NCI-H1436 (cell line): ENCODE results near the gene AHCYL1.
"Not testable (repeated sequence)": the region's sequence is repeated elsewhere in the genome, so short reads cannot be mapped to it uniquely, and the experiment has no call there.

Source experiments
- DNase-seq: peaks from one replicate; lab custom pipeline; 2025; lab: John Stamatoyannopoulos, UW

Gene AHCYL1

DNA sequence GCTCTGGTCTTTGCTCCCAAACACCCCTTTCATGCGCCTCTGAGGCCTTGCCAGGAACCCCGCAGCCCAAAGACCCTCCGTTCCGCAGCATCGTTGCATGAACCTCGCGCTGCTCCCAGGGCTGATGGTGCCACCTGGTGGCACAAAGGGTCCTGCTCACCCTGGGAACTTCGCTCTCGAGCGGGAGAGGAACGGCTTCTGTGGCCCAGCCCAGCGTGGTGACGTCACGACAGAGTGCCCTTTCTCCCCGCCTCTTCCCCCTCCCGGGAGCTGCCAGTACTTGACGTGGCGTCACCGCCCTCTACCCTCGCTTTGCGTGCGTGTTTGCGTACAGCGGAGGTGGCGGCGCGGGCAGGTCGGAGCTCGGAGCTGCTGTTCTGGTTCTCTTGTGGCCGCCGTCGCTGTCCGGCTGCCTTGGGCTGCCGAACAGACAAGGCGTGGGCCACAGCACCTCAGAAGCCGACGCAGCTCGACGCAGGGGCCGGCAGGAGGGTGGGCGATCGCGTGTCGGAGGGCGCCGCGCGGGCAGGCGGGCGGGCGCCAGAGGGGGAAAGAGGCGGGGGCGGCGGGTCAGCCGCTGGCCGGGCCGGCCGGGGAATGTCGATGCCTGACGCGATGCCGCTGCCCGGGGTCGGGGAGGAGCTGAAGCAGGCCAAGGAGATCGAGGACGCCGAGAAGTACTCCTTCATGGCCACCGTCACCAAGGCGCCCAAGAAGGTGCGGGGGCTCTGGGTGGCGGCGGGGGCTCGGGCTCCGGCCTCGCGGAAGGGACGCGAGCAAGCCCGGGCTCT, at the start of gene AHCYL1:
Gene AHCYL1, plus strand, starts transcription at position 310 of the 791 bp plus-strand sequence. Its CDS starts 288 bp downstream, at position 598.
- peak; percentile 99 for DNase-seq

DNA sequence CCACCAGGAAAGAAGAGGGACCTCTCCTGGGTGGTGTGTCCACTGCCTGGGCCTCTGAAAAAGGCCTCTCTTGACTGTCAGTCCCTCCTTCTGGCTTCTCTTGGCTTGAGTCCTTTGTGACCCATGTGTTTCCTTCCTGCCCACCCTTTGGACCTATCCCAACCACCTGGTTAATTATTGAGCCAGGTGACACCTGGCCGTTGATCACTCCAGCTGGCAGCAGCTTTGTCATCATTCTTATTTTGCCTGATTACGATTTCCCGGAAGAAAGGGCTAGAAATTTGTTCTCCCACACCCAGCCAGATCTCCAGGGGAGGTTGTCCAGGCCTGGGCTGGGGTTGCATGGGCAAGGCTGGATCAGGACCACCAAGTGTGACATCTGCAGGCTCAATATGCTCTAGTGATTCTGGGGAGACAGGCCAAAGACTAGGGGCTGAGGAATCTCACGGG, 49.1 kb upstream of the AHCYL1 start:
- no peak for DNase-seq

DNA sequence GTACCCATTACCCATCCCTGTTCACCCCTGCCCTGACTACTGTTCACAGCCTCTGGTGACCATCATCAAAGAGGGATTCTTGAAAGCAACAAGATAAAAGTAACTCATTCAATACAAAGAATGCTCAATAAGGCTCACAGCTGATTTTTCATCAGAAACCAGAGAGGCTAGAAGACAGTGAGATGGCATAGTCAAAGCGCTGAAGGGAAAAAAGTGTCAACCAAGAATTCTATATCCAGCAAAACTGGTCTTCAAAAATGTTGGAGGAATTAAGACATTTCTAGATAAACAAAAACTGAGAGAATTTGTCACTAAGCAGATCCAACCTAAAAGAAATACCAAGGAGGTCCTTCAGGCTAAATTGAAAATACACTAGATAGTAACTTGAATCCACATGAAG, 46.8 kb upstream of the AHCYL1 start:
- no peak for DNase-seq

DNA sequence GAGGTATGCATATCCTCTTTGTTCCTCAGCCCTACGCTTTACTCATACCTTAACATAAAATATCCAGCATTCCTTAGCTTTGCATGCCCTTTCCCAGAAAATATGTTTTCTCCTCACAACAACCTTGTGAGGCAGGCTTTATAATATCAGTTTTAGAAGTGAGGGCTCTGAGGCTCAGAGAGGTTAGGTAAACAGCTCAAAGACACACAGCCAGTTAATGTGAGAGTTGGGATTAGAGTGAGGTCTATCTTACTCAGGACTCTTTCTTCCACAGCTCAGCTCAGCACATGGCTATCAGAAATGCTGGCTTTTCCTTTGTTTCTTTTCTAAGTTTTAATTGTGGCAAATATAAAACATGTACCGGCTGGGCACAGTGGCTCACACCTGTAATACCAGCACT, 46.0 kb upstream of the AHCYL1 start:
- no peak for DNase-seq

DNA sequence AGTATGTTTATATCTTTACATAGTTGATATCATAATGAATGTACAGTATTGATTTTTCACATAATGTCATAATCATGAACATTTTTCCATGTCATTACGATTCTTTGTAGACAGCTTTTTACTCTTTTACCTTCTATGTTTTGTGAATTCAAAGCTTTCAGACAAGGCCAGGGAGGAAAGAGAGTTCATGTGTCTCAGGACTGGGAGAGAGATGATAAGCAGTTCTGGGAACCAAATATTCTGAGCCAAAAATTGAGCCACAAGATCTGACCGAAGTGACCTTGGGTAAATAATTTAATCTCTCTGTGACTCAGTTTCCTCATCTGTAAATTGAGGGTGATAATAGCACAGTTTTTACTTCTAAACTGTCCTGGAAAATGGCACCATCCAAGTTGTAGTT, 42.1 kb upstream of the AHCYL1 start:
- DNase-seq: no peak

DNA sequence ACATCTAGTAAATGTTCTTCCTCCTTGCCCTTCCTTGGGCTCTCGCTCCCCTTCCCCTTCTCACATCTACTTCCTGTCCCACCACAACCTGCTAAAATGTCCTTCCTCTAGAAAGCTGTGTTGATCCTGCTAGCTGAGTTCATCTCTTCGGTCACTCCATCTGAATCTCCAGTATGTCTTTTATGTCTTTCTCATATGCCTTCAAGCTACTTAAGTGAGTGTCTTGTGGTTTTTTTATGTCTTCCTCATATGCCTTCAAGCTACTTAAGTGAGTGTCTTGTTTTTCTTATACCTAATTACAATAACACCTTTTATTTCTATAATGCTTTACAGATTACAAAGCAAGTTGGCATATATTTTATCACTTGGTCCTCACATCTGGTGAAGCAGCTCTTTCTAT, 40.0 kb upstream of the AHCYL1 start:
- no peak for DNase-seq

DNA sequence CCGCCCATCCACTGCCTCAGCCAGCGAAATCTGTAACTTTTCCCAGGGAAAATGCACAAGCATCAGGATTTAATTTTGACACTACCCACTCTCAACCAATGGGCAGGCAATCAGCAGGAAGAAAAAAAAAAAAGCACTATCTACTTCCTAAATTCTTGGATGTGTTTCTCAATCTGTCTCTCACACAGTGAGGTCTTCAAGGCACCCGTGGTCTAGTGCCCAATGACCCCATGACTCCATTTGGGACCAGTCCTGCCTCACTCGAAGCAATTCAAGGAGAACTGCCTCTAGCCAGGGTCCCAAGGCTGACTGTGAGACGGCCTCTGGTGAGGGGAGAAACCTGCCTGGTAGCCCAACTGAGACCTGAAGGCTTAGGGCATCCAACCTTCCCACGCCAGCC, 38.1 kb upstream of the AHCYL1 start:
- DNase-seq: no peak

DNA sequence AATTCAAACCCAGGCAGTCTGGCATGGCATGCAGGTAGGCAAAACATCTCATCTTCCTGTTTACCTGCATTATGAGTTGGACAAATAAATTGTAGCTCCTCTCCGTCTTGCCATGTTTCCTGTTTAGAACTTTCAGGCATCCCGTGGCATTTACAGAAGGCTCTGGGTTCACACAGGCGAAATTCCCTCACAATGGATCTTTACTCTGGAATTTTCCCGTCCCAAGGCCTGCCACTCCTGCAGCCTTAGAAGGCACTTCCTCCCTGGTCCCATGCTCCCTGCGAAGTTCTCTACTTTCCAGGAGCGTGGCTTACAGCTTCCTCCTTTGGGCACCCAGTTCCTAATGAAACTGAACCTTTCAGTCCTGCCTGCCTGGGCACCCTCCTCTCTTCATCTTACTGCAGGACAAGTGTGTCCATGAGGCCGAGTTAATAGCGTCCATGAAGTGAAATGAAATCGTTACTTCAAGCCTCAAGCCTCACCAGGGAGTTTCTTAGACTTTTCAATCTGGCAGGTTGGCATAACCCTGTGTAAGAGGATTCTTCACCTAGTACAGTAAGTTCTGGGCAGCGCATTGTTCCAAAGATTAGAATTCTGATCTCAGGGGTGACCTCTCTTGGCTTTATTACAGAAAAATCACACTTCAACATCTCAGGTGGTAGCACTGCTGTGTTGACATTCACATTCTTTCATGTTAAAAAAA, 36.8 kb upstream of the AHCYL1 start:
- no peak for DNase-seq

DNA sequence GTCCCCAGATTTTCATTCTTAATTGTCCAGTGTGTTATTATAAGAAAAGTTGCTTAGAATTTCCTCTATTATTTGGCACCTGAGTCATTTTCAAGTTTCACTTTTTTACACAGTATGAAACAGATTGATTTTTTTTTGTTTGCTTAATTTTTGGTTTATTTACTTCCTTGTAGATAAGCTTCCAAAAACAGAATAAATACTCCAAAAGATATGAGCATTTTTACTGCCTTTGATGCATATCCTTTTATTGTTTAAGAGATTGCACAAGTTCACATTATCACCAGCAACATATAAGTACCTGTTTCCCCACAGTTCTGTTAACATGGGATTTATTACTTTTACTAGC, 36.3 kb upstream of the AHCYL1 start:
- no peak for DNase-seq

DNA sequence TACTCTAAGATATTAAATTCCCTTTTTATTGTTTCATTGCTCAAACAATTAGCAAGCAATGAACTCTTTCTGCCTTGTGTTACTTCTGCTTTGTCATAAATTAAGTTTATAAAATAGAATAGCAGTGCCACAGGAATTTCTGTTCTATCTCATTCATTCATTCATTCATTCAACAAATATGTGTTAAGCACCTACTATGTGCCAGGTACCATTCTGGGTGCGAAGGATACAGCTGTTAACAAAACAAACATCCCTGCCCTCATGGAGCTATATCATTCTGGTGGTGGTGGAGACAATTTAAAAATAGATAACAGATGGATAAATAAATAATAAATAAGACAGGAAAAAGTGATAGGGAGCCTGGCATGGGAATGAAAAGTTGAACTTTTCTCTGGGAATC, 34.5 kb upstream of the AHCYL1 start:
- no peak for DNase-seq

DNA sequence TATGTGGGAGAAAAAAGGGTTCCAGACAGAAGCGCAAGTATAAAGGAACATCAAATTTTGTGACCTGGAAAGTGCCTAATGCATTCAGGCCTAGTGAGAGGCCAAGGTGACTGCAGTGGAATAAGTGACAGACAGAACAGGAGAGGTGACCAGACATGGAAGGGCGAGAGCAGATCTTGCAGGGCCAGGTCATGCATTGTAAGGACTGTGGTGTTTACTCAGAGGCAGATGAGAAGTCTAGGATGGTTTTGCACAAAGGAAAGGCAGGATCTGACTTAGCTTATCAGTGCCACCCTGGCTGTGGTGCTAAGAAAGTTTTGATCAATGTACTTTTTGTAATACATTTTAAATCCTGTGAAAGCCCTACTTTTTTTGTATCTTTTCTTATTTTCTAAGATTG, 34.1 kb upstream of the AHCYL1 start:
- DNase-seq: no peak

DNA sequence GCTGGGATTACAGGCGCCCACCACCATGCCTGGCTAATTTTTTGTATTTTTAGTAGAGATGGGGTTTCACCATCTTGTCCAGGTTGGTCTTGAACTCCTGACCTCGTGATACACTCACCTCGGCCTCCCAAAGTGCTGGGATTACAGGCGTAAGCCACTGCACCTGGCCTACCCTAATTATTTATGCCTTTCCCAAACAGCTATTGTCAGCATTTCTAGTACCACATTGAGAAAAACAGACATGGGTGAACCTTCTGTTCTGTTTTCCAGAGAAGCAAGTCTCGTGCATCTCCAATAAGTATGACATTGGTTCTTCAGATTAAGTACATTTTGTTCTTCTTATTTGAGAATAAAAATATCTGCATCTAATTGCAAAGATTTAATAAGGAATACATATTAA, 33.1 kb upstream of the AHCYL1 start:
- DNase-seq: not testable (repeated sequence)

DNA sequence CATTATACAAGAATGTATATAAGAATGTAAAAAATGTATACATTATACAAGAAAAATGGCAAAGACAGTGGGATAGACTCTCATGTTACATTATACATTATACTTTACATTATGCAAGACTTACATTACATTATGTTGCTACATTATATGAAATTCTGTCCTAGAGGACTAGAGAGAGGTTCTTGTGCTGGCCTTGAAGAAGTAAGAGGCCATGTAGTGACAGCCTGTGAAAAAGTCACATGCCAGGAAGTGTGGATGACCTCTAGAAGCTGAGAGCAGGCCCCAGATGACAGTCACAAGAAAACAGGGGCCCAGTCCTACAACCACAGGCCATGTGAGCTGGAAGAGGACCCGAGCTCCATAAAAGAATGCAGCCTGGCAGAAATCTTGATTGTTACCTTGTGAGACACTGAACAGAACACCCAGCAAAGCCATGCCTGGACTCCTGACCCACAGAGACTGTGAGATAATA, 30.5 kb upstream of the AHCYL1 start:
- no peak for DNase-seq

DNA sequence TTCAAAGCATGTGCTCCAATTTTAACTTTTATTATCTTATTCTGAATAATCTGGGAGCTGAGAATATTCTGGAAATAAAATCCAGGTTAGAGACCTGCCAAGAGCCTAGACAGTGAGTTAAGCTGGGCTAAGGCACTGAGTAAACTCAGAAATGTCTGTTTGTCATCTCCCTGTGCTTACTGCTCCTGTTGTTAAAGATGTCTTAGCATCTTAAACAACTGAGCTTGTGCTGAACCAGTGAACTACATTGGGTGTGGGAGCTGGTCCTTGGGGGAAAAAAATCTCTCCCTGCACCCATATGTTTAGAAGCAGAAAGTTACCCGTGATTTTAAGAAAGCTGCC, 25.0 kb upstream of the AHCYL1 start:
- DNase-seq: no peak

DNA sequence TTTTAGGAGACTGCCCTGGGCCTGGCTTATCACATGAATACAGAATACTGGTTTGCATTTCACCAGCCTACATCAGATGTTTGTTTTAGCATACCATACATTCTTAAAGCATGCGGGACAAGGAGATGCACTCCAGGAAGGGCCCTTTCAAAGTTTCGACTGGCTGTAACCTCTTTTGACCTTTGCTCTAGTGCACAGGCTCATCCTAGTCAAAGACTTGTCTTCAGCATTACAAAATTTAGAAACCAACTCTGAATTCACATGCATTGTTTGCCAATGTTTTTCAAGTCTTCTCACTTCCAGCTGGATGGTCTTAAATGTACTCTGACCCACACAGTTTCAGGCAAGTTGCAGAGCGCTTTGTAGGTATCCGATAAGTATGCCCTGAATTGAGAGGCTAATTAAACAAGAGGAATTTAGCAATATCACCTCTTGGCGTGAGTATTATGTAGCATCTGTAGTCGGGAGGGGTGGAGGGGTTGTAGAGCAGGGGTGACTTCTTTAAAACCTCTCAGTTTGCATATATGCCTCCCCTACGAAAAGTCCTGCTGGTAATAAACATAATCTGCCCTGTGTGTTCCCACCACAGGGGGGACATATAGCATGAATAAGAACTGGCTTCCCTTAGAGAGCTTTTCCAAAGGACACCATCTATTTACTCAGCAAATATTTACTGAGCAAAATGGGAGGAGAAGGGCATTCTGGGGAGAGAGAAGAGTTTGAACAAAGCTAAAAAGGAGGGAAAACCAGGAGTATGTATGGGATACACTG, 24.4 kb upstream of the AHCYL1 start:
- no peak for DNase-seq

DNA sequence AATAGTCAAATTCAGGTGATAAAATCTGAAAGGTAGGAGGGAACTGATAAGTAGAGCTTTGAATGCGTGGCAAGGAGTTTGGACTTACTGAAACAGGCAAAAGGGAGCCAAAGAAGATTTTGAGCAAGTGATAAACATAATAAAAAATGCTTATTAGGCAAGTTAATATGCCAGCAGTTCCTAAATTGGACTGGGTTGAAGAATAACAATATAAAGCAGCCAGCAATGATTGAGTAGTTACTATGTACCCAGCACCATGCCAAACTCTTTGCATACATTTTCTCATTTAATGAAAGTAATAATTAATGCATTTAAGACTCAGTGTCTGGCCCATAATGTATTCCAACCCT, 23.8 kb upstream of the AHCYL1 start:
- no peak for DNase-seq

DNA sequence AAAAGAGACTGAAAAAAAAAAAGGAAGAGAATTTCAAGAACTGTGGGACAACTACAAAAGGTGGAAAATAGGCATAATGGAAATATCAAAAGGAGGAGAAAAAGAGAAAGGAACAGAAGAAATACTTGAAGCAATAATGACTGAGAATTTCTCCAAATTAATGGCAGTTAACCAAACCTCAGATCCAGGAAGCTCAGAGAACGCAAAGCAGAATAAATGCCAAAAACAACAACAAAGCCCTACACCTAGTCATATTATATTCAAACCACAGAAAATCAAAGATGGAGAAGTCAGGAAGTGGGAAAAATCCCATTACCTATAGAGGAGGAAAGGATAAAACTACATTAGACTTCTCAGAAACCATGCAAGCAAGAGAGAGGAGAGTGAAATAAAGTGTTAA, 20.7 kb upstream of the AHCYL1 start:
- no peak for DNase-seq

DNA sequence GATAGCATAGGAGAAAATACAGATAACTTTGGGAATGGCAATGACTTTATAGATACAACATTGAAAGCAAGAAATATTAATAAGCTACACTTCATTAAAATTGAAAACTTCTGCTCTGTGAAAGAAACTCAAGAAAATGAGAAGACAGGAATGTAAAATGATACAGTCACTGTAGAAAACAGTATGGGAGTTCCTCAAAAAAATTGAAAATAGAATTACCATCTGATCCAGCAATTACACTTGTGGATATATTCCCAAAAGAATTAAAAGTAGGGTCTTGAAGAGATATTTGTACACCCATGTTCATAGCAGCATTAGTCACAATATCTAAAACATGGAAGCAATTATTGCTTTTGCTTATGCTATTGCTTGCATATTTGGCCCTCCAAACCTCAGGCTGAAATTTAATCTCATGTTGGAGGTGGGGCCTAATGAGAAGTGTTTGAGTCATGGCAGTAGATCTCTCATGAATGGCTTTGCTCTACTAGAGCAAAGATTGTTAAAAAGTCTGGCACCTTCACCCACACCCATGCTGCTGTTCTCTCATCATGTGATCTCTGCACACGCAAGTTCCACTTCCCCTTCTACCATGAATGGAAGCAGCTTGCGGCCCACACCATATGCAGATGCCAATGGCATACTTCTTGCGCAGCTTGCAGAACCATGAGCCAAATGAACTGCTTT, 15.3 kb upstream of the AHCYL1 start:
- DNase-seq: no peak

DNA sequence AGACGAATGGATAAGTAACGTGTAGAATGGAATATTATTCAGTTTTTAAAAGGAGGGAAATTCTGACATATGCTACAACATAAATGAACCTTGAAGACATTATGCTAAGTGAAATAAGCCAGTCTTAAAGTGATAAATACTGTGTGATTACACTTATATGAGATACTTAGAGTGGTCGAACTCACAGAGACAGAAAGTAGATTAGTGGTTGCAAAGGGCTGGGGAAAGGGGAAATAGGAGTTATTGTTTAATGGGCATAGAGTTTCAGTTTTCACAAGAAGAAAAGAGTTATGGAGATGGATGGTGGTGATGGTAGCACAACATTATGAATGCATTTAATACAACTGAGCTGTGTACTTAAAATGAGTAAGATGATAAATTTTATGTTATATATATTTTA, 14.7 kb upstream of the AHCYL1 start:
- DNase-seq: no peak

DNA sequence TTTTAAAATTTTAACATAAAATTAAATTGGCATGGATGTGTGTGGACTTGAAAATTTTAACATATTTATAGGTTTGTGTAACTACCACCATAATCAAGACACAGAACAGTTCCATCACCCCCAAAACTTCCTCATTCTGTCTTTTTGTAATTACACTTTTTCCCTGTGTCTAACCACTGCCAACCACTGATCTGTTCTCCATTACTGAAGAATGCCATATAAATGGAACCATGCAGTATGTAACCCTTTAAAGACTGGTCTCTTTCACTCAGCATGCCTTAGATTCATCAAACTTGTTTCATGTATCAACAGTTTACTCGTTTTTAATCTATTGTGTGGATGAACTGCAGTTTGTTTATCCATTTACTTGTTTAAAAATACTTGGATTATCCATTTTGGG, 13.0 kb upstream of the AHCYL1 start:
- DNase-seq: no peak

DNA sequence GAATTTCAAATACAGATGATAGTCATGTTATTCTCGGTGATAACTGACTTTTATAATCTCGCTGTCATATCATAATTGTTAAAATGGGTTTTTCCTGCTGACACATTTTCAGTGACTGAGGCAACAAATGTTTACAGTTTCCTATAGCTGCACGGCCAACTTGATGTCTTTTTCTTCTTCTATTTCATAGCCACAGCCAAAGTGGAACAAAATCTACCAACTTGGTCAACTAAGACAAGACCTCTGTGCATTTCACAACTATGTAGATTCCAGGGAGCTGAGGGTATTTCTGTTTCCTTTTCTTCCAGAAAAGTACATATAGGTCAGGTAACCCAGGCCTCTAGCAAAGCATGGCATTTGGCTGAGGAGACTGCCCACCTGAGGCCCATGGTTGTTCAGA, 10.4 kb upstream of the AHCYL1 start:
- no peak for DNase-seq

DNA sequence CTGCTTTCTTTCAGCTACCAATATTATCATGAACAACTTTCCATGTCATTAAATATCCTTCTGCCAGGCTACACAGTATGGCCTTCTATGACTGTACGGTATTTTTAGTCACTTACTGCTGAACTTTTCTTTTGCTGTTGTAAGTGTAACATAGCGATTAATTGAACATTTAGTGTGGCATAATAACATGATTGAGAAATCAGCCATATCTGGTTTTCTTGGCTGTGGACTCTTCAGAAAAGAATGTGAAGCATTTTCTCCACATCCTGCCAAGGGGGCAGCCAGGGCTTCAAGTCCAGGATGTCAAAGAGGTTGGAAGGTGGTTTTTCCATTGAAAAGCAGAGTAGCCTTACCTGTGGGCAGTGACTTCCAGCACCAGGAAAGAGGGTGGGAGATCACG, 8.8 kb upstream of the AHCYL1 start:
- DNase-seq: no peak

DNA sequence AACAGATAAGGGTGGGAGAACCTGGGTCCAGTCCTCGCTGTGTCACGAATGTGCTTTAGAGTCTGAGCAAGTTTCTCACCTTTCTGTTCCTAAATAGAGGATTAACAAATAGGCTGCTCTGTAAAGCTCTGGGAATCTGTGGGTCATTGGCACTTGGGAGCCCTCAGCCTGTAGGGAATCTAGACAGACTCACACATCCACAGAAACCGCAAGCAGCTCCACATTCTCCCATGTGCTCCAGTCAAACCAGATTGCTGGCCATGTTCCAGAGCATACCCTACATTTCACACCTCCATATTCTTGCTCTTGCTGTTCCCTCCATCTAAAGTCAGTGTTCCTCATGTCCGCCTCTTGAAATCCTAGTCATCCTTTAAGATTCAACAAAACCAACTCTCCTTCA, 7.8 kb upstream of the AHCYL1 start:
- no peak for DNase-seq
